NCI-H2196 (cell line): ENCODE data around the gene CENPP.
A peak's percentile ranks its signal among the peaks of the same experiment; 100 is the strongest.

Experiments
- DNase-seq: peaks from one replicate; lab custom pipeline; 2025; ENCODE audit not compliant: unreplicated experiment; lab: John Stamatoyannopoulos, UW

Gene CENPP

DNA sequence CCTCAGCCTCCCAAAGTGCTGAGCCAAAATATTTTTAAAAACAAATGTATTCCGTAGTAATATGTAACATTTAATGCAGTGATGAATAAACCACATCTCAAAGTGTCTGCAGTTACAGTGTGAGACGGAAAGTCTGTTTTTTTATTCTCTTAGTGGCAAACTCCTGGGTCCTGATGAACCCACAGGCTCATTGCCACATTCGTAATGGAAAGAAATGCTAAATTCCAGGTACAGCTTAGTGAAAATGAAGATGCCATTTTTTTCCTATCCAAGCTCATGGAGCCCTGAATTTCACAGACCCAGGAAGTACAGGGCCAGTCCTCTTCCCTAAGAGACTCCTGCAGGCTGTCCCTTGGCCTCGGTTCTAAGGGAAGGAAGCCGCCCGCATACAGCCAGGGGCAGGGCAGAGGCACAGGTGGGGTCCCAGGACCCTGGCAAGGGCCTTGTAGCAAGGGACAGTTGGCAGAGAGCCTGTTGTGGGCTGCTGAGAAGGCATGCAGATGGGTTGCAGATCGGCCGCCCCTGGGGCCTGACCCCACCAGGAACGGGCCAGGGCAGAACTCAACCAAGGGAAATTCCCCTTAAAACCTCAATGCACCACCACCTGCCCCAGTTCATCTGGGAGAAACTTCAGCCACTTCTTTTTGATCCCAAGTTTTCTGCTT is 308.0 kb downstream of the CENPP start:
- DNase-seq, result no peak

DNA sequence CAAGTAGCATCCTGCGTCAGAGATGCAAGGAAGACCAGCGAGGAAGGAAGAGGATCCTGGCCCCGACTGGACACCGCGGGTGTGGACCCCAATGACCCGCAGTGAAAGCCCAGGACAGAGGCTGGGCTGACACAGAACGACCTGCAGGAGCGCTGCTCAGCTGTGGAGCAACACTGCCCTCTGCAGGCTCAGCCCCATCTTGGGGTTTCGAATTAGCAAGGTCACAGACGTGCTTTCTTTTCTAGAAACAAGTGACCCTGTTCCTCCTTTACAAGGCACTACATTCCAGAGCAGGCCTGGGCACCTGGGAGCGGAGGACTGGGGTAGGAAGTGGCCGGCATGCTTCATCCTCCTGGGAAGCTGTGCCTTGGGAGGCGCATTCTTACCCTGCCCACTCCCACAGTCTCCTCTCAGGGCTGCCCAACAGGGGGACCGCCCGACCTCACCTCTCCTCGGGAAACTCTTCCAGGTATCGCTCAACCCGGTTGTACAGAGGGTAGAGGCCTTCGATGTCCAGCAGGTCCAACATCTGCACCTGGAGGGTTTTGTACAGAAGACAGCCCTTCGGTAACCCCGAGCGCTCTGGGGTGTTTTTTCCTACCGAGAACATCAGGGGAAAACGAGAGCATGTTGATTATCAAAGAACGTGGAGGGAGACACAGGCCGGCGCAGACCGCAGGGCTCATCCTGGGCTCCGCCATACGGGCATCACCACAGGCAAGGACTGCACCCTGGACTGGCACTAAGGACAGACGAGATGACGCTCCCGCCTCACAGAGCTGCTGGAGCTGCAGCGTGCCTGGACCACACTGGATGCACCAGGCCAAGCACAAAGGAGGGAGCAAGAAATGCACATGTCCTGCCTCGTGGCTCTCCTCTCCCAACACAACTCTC is 309.2 kb downstream of the CENPP start:
- peak; percentile 59 for DNase-seq

DNA sequence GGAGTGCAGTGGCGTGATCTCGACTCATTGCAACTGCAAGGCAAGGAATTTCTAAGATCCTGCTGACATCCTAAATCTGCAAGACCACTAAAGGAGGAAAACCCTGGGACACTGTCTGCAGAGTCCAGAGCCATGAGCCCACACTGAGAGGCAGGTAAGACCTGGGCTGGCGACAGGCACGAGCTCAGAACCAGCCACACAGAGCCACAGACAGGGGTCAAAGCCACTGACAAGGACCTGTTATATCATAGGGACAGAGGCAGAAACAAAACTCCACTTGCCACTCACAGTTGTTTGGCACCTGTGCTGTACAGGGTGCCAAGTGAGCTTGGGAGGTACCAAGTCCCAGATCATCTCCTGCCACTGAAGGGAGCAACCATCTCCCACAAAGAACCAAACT is 310.0 kb downstream of the CENPP start:
- DNase-seq, result no peak

DNA sequence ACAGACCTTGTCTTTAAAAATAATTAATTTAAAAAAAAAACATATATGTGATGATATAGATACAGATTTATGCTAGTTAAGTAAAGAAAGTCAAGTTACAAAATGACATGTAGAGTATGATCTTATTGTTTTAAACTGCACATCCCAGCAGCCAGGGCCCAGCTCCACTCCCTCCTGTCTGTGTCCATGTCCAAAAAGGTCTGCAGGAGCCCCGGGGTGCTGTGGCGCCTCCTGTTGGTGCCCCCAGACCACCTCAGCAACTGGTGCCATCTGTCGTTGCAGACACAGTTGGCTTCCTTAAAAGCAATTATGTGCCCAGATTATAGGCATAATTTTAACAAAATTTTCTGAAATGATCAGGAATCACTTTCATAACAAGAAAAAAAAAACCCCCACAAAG is 310.9 kb downstream of the CENPP start:
- no peak for DNase-seq

DNA sequence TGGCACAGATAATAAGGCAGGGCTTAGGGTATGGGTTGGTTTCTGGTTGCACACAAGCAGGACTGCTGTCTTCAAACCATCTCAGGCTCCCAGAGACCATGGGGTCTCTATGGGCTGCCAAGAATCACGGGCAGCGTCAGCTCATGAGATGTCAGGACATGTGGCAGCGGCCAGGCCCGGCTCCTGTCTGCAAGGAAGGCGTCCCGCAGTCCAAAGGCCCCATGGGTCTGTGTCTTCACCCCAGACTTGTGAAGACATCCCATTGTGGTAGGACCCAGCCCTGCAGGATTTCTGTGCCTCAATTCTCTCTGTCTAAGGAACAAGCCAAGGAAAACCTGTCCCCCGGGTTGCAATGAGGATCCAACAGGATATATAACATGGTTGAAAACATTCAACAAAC is 311.6 kb downstream of the CENPP start:
- DNase-seq, result no peak

DNA sequence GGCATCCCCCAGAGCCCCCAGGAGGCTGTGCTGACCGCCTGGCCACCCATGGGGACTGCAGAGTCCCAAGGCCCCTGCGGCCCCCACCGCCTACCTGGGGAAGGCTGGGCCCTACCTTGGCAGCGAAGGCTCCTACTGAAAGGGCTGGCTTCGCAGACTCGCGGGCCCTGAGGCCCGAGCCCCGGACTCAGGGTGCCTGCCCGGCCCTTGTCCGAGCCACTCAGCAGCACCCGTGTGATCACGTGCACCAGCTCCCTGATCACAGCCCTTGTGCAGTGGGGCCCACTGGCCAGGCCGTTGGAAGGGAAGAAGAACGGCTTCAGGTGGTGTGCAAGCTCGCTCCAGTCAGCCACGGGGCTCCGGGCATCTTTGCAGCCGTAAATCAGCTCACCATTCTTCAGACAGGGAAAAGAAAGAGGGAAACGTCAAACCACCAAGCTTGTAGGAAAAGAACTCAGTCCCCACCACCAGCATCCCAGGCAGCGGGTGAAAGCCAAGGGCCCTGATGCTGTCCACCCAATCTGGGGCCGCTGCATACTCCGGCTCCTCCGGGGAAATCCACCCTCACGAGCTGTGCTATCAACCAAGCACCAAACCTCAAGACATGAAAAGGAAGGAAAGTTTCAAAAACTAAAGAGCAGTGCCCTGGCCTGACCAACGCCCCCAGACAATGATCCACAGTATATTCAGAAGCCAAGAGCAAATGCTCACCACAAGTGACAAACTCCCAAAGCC is 312.3 kb downstream of the CENPP start:
- DNase-seq, result no peak

DNA sequence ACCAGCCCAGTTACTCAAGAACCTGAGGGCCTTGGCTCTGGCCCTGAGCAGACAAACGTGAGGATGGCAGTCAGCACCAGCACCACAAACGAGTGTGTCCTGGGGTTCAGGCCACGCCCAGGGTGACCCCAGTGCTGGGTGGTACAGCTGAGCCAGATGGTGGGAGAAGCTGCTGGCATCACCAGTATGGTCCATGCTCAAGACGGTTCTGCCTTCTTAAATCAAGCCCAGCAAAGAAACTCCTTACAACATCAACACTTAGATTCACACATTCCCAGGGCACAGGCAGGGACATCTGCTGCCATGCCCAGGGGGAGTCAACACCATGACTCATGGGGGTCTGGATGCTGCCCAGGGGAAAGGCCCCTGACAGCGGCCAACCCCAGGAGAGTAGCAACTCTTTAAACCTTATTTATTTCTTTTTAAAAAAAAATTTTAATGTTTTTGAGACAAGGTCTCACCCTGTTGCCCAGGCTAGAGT is 312.9 kb downstream of the CENPP start:
- DNase-seq, result no peak

DNA sequence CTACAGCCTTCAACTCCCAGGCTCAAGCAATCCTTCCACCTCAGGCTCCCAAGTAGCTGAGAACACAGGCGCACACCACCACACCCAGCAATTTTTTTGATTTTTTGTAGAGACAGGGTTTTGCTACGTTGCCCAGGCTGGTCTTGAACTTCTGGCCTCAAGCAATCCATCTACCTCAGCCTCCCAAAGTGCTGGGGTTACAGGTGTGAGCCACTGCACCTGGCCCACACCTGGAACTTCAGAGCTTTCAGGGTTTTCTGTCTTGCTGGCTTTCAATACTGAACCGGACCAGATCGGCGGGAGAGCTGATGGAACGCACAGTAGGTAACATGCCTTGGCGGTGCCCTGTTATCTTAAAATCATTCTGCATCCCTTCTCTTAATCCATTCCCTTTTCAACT is 313.4 kb downstream of the CENPP start:
- no peak for DNase-seq

DNA sequence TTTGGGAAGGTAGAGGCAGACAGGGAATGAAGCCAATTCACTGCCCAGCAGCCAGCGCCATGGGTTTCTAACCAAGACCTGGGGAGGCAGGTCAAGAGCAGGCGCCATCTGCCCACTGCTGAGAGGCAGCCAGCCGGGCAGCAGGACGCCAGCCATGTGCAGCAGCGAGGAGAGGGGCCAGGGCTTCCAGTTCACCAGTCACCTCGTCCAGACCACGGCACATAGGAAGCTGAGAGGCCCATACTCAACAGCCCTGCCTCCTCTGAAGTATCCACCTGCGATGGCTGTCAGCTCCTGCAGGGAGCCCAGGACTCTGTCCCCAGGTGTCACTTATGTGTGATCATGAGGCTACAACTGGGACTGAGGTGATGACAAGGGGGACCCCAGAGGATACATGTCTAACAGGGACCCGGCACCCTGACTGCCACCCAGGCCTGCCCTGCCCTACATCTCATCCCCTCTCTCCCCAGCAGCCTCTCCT is 314.1 kb downstream of the CENPP start:
- DNase-seq, result no peak

DNA sequence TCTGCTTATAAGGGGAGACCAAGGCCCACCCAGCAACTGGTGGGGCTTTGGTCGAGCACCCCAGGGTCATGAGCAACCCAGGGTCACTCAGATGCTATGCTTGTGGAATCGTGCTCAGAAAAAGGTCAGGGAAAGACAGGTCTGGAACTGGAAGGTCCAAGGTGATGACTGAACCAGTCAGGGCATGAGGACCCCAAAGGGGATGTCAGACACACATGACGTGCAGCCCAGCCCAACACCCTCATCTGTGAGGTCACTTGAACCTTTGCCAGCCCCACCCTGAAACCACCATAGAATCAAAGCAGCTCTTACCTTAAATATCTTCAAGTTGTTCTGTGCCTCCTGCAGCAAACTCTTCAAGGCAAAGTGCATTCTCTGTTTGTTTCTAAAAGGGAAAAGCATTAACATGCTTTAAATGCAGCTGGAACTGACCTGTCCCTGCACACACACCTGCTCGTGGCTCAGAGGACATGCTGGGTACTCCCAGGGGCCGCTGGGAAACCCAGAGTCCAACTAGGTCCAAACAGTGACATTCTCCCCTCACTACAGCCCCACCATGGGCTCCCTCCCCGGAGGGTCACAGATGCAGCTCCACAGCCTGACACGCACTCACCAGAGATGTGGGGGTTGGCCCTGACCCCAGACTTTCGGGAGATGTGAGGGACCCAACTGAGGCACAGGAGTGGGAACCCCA is 314.8 kb downstream of the CENPP start:
- DNase-seq, result no peak

DNA sequence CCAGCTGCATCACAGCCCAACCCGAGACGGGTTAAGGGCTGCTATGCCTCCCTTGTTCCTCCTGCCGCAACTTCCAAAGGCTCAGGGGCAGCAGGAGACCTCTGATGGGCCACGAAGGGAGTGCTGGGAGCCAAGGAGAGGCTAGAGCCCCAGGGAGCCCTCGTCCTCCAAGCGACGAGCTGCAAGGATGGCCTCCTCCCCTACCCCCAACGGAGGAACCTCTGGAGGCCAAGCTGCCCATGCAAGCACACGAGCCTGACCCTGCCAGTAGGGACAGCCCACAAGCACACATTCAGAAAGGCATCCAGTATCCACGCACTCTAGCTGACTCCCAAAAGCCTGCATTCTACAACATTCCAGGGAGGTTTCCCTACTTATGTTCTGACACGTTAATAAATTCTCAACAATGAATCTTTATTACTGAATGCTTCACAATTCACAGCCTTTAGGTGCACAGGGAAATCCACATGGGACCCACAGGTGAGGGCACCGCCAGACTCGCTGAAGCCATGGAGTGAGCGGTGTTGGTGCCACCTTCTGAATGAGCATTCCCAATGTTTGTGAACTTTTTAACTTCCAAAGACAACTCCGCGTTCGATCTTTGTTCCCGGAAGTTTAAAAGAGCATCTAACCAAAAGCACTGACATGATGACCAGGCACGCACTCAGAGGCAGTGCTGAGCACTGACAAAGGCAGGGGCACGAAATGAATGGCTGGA is 315.5 kb downstream of the CENPP start:
- DNase-seq, result no peak

DNA sequence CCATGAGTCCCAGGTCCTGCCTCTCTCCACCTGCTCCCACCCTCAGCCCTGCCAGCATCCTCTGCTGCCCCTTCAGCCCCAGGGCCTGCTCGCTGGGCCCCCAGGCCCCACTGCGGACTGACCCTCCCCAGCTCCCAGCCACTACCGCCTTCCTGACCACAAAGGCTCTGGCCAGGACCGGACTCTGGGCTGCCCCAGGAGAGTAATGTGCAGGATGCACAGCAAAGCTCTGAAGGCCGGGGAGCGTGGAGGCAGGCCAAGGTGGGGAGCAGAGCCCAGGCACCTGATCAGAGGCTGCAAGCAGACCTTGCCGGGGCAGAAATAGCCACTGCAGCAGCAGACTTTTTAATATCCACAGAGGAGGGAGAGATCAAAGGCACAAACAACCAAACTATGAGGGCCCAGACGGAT is 316.3 kb downstream of the CENPP start:
- no peak for DNase-seq

DNA sequence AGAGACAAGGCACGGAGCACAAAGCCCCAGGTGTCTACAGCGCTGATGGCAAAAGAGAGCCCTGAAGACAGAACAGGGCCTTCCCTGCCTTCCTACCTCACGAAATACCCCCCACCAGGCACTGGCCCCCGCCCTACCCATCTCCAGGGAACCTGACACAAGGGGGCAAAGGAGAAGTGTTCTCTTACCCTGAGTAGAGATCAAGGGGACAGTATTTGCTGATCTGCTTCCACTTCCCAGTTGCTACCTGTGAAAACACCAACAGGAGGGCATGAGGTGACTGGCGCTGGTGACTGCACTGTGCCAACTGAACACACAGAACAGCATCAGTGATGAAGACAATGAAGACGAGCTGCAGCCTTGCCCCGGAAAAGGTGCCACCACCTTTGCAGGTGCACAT is 316.8 kb downstream of the CENPP start:
- DNase-seq, result no peak

DNA sequence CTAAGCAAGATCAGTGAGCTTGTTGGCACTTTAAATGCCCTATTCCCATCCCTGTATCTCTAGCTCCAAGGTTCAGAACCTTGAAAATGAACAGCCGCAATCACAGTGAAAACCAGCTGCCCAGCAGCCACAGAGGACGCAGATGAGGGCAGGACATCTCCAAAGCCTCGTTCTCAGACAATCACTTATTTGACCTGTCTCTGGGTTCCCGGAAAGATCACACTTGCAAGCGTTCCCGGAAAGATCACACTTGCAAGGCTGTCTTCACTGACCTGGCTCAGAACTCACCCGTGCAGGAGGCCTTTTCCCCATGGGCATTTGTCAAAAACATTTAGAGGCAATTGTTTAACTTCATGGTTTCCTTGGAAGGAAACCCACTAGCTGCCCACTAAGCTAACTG is 318.5 kb downstream of the CENPP start:
- no peak for DNase-seq

DNA sequence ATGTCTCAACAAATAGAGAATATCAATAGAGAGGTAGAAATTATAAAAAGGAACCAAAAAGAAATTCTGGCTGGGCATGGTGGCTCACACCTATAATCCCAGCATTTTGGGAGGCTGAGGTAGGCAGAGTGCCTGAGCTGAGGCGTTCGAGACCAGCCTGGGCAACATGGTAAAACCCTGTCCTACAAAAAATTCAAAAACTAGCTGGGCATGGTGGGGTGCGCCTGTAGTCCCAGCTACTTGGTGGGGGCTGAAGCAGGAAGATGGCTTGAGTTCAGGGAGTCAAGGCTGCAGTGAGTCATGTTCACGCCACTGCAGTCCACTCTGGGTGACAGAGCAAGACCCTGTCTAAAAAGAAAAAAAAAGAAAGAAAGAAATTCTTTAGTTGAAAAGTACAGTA is 319.3 kb downstream of the CENPP start:
- no peak for DNase-seq

DNA sequence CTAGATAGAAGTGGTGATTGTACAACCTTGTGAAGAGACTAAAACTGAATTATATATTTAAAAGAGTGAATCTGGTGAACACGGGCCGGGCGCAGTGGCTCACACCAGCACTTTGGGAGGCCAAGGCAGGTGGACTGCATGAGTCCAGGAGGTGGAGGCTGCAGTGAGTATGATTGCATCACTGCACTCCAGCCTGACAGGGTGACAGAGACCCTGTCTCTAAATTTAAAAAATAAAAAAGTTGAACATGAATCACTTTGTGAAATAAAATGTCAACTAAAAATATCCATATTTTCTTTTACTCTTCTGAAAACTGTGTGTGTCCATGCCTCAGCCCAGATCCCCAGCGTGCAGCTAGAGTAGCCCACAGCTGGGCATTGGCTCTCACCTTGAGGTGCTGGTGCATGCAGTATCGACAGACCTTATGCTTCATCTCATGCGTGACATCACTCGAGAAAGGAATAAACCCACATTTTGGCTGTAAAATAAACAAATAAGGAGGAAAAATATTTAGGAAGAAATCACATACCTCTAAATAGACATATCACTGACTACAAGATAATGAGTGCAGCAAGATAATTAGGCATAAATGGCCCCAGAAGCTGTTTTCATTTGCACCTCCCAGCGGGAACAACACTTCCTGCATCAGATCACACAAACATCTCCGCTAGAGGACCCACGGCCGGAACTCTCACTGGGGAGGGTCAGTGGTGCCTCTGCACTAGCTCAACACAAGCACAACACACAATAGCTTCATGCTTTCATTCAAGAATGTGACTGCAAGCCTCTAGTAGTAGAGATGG is 322.1 kb downstream of the CENPP start:
- DNase-seq, result no peak

DNA sequence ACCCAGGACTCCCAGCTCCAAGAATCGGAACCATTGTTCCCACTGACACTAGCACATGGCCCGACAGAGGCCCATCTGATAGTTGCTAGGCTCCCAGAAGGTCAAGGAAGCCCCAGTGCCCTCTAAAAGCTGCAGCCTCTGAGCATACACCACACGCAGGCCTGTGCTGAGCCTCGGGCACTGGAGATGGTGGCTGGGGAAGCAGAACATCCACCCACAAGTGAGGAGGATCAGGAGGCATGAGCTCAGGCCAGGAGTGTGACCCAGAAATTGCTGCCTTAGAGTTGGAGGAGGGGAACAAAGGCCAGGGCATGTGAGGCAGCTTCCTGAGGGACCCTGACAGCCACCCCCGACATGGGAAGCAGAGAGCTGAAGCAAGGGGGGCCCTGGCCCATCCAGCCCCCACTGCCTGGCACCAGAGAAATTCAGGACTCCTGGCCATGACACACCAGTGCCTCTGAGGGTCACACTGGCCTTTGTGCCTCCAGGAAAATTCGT is 322.8 kb downstream of the CENPP start:
- no peak for DNase-seq

DNA sequence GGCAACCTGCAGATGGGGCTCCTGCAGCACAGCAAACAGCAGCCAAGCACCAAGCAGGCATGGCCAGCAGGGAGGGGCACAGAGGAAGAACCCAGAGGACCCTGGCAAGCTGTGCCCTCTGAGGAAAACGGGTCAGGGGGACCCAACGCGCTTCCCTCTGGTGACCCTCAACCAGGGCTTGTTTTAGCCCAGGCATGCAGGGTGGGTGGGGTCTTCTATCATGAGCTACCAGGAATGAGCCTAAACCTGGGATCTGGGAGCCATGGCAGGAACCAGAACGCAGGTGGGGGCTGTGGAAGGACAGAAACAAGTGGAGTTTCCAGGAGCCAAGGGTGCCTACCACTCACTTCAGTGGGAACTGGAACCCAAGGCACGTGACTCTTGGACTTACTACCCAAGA is 323.3 kb downstream of the CENPP start:
- DNase-seq, result no peak

DNA sequence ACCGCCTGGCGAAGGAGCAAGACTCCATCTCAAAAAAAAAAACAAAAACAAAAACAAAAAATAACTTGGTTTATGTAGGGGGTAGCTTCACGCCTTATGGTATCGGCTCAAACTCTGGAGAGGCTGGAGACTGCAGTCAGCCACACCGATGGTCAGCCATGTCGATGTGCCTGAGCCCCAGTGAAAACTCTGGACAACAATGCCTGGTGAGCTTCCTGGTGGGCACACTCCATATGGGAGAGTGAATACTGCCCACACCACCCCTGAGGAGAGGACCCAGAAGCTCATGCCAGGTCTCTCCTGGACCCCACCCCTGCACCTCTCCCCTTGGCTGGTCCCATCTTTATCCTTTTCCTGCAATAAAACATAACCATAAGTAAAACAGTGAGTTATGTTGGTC is 324.5 kb downstream of the CENPP start:
- no peak for DNase-seq
